Spleen (tissue), 7 donors: ENCODE measurements around the gene IGFL4.

Experiments
- CTCF ChIP-seq, 11 experiments: fragments of 200-600 bp in 7 of 11; fragments of 450-650 bp in 4 of 11; sonication (generic) in 4 of 11; IDR thresholded peaks in 8 of 11; conservative IDR thresholded peaks in 3 of 11; 1 replicate in 7 of 11; 2 replicates in 4 of 11; pipeline versions ENCODE4 v1.4.0 to v1.8.0; 2016 to 2021; ENCODE audit warnings: antibody characterized with exemption in 11 of 11, inconsistent platforms in 4 of 11, mild to moderate bottlenecking in 1 of 11
- POLR2AphosphoS5 ChIP-seq, 3 donors: sonication (generic); formaldehyde crosslinking; IDR thresholded peaks; one replicate each; pipeline ENCODE4 v1.5.1; 2017; ENCODE audit warnings: antibody characterized with exemption in 3 of 3
- donor health status: DM: no; HTN: no; CAD: no; lungs with moderate emphysema.
- donor health status: DM: no; HTN: no; CAD: no.
- donor health status: DM: no; HTN: no; CAD: no.

GRCh38 chr19:46065486-46066071, 24.8 kb upstream of the IGFL4 start:
- no peak for TF ChIP-seq POLR2AphosphoS5 (IDR thresholded peaks at IDR 0.05)
- TF ChIP-seq CTCF (IDR thresholded peaks at IDR 0.05 in 8 of 11, conservative IDR thresholded peaks at IDR 0.05 in 3 of 11): no peak
